BJ (cell line): ENCODE measurements around the gene KRAS. TPM values are rescaled to one million over a fixed set of nuclear protein-coding genes. Genes with fewer than 3 reads are reported as not detected.

ENCODE experiments used
- CTCF ChIA-PET: fragments of 350-600 bp; formaldehyde crosslinking; extraction: SDS; loops from one replicate; lab custom pipeline; 2021; ENCODE audit warnings: antibody characterized with exemption, inconsistent platforms; lab: Yijun Ruan, JAX
- POLR2A ChIA-PET: fragments of 300-600 bp; sonication (Branson Sonifier 250); formaldehyde crosslinking; extraction: SDS; loops from one replicate; lab custom pipeline; 2021; ENCODE audit warnings: antibody characterized with exemption; lab: Charles Lee
- DNase-seq: peaks from one replicate; pipeline ENCODE4 v3.0.0-alpha.2; 2011; ENCODE audit warnings: low read depth
- H3K27me3 ChIP-seq: 2 replicates; pipeline ENCODE4 v1.6.0; 2011; ENCODE audit warnings: low read length; ENCODE audit not compliant: control insufficient read depth, insufficient read depth
- H3K36me3 ChIP-seq: 2 replicates; pipeline ENCODE4 v1.5.1; 2011; ENCODE audit warnings: low read length; ENCODE audit not compliant: control insufficient read depth, insufficient read depth
- H3K4me3 ChIP-seq: 2 replicates; pipeline ENCODE4 v1.5.1; 2011; ENCODE audit warnings: low read depth, mild to moderate bottlenecking, control low read depth, low read length
- CTCF ChIP-seq: IDR thresholded peaks from 2 replicates; pipeline ENCODE4 v1.5.1; 2011; ENCODE audit warnings: low read depth, mild to moderate bottlenecking, control low read depth, inconsistent platforms, low read length, moderate library complexity; ENCODE audit not compliant: insufficient read depth
- polyA plus RNA-seq: library from polyadenylated mRNA; depleted of rRNA; stranded (reverse); fragments of >200 nt; gene quantifications from 2 replicates; pipeline ENCODE4 v1.2.3, GENCODE V29; 2011

The KRAS gene
- polyA plus RNA-seq, 1 experiment: 8.5 TPM

- Histone ChIP-seq H3K27me3 (no peaks in the 10 kb centered on the region; the same call in 1 of the 2 replicates), H3K4me3 (no peak overlapping the region), H3K36me3 (no peaks in the 10 kb centered on the region)
- no peak for TF ChIP-seq CTCF
- no peak for DNase-seq
- CTCF ChIA-PET: interaction anchor here (1.2 kb wide), 1 partner anchor 10 kb away, joined by 4 read pairs; no protein-coding TSS in a partner anchor
- POLR2A ChIA-PET: no interaction called here
Observed at GRCh38 chr12:25264862-25265261, 14.1 kb upstream of the KRAS start.

GRCh38 chr12:25264114-25264513 lies 13.4 kb upstream of the KRAS start:
- no peak overlapping the region for H3K4me3 ChIP-seq
- ChIA-PET CTCF (interaction anchor here (1.2 kb wide), 1 partner anchor 9 kb away, joined by 4 read pairs; no protein-coding TSS in a partner anchor), POLR2A (no interaction called here)
- H3K27me3 ChIP-seq: no peaks in the 10 kb centered on the region; the same call in 1 of the 2 replicates
- TF ChIP-seq CTCF: no peak
- DNase-seq: no peak
- no peaks in the 10 kb centered on the region for H3K36me3 ChIP-seq

GRCh38 chr12:25263594-25263993 lies 12.9 kb upstream of the KRAS start:
- no peaks in the 10 kb centered on the region; the same call in 1 of the 2 replicates for H3K27me3 ChIP-seq
- no peak for DNase-seq
- no peaks in the 10 kb centered on the region for H3K36me3 ChIP-seq
- CTCF ChIA-PET: interaction anchor here (1.2 kb wide), 1 partner anchor 8 kb away, joined by 4 read pairs; no protein-coding TSS in a partner anchor
- POLR2A ChIA-PET: no interaction called here
- no peak for TF ChIP-seq CTCF
- H3K4me3 ChIP-seq: no peak overlapping the region

- H3K4me3 ChIP-seq: no peak overlapping the region
- no peaks in the 10 kb centered on the region; the same call in 1 of the 2 replicates for H3K27me3 ChIP-seq
- ChIA-PET POLR2A (no interaction called here), CTCF (interaction anchor here (0.5 kb wide), 1 partner anchor 315 kb away, joined by 3 read pairs; no protein-coding TSS in a partner anchor)
- no peaks in the 10 kb centered on the region for H3K36me3 ChIP-seq
- DNase-seq: no peak
- no peak for TF ChIP-seq CTCF
Observed at GRCh38 chr12:25262389-25263074, 11.8 kb upstream of the KRAS start.

- POLR2A ChIA-PET: no interaction called here
- peaks cover 2% of the 10 kb centered on the region; the same call in 1 of the 2 replicates for H3K27me3 ChIP-seq
- no peak for TF ChIP-seq CTCF
- no peak for DNase-seq
- H3K4me3 ChIP-seq: no peak overlapping the region
- H3K36me3 ChIP-seq: no peaks in the 10 kb centered on the region
- CTCF ChIA-PET: interaction anchor here (0.7 to 1.5 kb wide), 2 partner anchors 16 to 1156 kb away, joined by 3 read pairs; no protein-coding TSS in a partner anchor
Observed at GRCh38 chr12:25257590-25258324, 7.0 kb upstream of the KRAS start.
